ENCODE measurements around the gene MSANTD3. TPM values are rescaled to one million over a fixed set of nuclear protein-coding genes. Genes with fewer than 3 reads are reported as not detected.
A peak's percentile ranks its signal among the peaks of the same experiment; 100 is the strongest.

The MSANTD3 gene
- total and polyA plus RNA-seq, 2 of the 13 experiments (the other 11 are each of a cell fraction or from before 2014, with no cell fraction given) = 10.1 to 19.2 TPM

DNA sequence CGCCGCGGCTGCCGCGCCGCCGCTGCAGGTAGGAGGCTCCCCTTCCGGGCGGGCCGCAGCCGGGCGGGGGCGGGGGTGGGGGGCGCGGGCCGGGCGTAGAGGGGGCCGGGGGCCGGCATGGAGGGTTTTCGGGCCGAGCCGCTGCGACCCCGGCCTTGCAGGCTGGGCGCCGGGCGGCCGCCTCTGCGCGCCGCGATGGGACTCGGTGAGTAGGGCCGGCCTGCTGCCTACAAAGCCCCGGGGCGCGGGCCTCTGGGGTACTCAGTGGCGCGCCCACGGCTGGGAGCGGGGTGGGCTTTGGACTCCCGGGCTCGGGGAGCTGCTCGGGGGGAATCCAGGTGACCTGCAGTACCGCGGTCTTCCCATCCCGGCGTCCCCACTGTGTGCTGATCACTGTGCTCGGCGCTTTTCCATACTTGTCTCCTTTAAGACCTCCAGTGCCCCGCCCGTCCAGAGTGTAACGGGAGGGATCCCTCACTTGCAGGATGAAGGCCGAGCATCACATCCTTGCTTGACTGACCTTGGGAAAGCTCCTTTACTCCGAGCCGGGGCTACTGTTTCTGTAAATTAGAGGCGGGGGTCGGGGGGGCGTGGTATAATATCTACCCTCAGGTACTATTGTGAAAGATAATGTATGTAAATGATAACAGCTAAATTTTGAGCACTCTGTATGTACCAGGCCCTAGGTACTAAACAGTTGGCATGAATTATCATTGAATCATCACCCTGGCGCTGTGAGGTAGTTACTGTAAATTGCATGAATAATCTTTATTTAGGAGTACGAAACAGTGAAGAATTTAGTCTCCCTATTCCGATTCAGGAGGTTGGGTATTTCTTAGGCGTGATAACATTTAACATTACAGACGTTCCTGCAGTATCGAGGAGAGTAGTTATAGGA is 672 bp downstream of the MSANTD3 start (continued):
- TF ChIP-seq, protein P1, sequence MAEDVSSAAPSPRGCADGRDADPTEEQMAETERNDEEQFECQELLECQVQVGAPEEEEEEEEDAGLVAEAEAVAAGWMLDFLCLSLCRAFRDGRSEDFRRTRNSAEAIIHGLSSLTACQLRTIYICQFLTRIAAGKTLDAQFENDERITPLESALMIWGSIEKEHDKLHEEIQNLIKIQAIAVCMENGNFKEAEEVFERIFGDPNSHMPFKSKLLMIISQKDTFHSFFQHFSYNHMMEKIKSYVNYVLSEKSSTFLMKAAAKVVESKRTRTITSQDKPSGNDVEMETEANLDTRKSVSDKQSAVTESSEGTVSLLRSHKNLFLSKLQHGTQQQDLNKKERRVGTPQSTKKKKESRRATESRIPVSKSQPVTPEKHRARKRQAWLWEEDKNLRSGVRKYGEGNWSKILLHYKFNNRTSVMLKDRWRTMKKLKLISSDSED (CRISPR knock-in tag; IDR thresholded peaks at IDR 0.05) = no peak
- TF ChIP-seq SATB2 (CRISPR knock-in tag; IDR thresholded peaks at IDR 0.05) = no peak
- TF ChIP-seq WIZ (CRISPR knock-in tag; IDR thresholded peaks at IDR 0.05) = no peak
- TF ChIP-seq, protein P2, sequence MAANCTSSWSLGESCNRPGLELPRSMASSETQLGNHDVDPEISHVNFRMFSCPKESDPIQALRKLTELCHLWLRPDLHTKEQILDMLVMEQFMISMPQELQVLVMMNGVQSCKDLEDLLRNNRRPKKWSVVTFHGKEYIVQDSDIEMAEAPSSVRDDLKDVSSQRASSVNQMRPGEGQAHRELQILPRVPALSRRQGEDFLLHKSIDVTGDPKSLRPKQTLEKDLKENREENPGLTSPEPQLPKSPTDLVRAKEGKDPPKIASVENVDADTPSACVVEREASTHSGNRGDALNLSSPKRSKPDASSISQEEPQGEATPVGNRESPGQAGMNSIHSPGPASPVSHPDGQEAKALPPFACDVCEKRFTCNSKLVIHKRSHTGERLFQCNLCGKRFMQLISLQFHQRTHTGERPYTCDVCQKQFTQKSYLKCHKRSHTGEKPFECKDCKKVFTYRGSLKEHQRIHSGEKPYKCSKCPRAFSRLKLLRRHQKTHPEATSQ (CRISPR knock-in tag; IDR thresholded peaks at IDR 0.05; ENCODE audit: borderline replicate concordance) = no peak
- no peak for TF ChIP-seq NFRKB (IDR thresholded peaks at IDR 0.05)
- TF ChIP-seq, protein P3, sequence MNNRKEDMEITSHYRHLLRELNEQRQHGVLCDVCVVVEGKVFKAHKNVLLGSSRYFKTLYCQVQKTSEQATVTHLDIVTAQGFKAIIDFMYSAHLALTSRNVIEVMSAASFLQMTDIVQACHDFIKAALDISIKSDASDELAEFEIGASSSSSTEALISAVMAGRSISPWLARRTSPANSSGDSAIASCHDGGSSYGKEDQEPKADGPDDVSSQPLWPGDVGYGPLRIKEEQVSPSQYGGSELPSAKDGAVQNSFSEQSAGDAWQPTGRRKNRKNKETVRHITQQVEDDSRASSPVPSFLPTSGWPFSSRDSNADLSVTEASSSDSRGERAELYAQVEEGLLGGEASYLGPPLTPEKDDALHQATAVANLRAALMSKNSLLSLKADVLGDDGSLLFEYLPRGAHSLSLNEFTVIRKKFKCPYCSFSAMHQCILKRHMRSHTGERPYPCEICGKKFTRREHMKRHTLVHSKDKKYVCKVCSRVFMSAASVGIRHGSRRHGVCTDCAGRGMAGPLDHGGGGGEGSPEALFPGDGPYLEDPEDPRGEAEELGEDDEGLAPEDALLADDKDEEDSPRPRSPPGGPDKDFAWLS (CRISPR knock-in tag; IDR thresholded peaks at IDR 0.05; ENCODE audit: borderline replicate concordance) = no peak
- TF ChIP-seq SRY (CRISPR knock-in tag; IDR thresholded peaks at IDR 0.05) = peak; percentile 33; the same call in 1 of the 2 replicates
- no peak; the same call in 1 of the 2 replicates for TF ChIP-seq KMT2A (CRISPR knock-in tag; IDR thresholded peaks at IDR 0.05)
- TF ChIP-seq YY1 (IDR thresholded peaks at IDR 0.05; ENCODE audit: insufficient read depth, insufficient replicate concordance, low read depth, low read length) = peak; percentile 26
- no peak for TF ChIP-seq PPARG (CRISPR knock-in tag; conservative IDR thresholded peaks at IDR 0.05)
- no peak for TF ChIP-seq ADNP (CRISPR knock-in tag; IDR thresholded peaks at IDR 0.05)
